Measurements from ENCODE around the gene SBF2.
A peak's percentile ranks its signal among the peaks of the same experiment; 100 is the strongest.

SBF2 gene

DNA sequence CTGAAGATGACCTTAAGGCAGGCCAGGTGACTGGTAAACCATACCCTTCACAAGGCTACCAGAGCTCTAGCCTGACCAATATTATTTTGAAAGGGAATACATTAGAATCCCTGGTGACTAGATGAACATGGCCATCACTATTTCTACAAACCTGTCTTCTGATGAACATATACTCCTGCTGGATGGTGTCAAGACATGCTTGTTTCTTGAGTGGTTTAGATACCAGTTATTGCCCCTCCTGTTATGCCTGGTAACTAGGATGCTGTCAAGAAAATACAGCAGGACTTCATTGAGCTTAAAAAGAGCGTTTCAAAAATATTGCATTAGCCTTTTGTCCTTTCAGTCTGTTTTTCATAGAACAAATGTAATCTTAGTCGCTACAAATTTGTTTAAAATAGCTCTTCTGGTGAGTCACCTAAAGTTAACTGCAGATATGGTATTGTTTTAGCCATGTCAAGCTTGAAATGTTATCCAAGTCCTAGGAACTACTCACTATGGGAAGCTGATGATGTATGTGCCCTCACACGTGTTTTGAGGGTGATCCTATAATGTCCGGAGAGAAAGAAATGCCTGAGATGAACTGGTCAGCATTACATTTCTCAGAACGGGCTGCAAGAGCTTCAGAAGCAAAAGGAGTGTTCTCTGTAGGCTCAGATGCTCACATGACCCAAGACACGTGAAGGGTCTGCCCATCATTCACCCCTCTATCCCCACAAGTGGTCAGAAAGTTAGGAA lies 31.4 kb upstream of the SBF2 start:
- TF ChIP-seq, protein P1, sequence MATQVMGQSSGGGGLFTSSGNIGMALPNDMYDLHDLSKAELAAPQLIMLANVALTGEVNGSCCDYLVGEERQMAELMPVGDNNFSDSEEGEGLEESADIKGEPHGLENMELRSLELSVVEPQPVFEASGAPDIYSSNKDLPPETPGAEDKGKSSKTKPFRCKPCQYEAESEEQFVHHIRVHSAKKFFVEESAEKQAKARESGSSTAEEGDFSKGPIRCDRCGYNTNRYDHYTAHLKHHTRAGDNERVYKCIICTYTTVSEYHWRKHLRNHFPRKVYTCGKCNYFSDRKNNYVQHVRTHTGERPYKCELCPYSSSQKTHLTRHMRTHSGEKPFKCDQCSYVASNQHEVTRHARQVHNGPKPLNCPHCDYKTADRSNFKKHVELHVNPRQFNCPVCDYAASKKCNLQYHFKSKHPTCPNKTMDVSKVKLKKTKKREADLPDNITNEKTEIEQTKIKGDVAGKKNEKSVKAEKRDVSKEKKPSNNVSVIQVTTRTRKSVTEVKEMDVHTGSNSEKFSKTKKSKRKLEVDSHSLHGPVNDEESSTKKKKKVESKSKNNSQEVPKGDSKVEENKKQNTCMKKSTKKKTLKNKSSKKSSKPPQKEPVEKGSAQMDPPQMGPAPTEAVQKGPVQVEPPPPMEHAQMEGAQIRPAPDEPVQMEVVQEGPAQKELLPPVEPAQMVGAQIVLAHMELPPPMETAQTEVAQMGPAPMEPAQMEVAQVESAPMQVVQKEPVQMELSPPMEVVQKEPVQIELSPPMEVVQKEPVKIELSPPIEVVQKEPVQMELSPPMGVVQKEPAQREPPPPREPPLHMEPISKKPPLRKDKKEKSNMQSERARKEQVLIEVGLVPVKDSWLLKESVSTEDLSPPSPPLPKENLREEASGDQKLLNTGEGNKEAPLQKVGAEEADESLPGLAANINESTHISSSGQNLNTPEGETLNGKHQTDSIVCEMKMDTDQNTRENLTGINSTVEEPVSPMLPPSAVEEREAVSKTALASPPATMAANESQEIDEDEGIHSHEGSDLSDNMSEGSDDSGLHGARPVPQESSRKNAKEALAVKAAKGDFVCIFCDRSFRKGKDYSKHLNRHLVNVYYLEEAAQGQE (IDR thresholded peaks at IDR 0.05; ENCODE audit: insufficient read depth in 1 of 2, low read depth in 2 of 2, low read length in 2 of 2), result no peak
- no peak for TF ChIP-seq SIN3A (IDR thresholded peaks at IDR 0.05; ENCODE audit: borderline replicate concordance, insufficient read depth, low read length)
- TF ChIP-seq FOXP2 (optimal IDR thresholded peaks at IDR 0.05; ENCODE audit: borderline replicate concordance, extremely low read depth, extremely low read length, insufficient read depth), result no peak
- TF ChIP-seq TAF1 (IDR thresholded peaks at IDR 0.05; ENCODE audit: borderline replicate concordance, insufficient read depth, low read length), result no peak
- no peak for TF ChIP-seq POLR2AphosphoS5 (IDR thresholded peaks at IDR 0.05; ENCODE audit: low read depth, low read length)

DNA sequence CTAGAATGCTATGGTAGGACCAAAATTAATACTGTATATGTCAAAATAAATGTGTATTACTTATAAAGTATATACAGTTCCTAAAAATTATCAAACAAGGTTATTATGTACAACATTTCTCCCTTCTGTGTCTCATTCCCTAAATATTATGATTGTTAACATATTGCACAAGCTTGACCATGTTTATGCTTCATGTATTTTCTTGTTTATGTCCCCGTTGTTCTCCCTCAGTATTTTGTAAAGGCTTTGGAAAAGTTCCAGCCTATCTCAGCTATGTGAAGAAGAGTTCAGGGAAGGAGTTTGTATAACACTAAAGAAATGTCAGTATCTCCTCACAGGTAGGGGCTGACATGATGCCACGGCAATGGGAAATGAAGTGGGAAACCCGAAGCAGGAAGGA lies 30.5 kb upstream of the SBF2 start:
- no peak for TF ChIP-seq POLR2AphosphoS5 (IDR thresholded peaks at IDR 0.05; ENCODE audit: low read depth, low read length)
- TF ChIP-seq, protein P1 (IDR thresholded peaks at IDR 0.05; ENCODE audit: insufficient read depth in 1 of 2, low read depth in 2 of 2, low read length in 2 of 2), result no peak
- TF ChIP-seq FOXP2 (optimal IDR thresholded peaks at IDR 0.05; ENCODE audit: borderline replicate concordance, extremely low read depth, extremely low read length, insufficient read depth), result no peak
- no peak for TF ChIP-seq SIN3A (IDR thresholded peaks at IDR 0.05; ENCODE audit: borderline replicate concordance, insufficient read depth, low read length)
- TF ChIP-seq TAF1 (IDR thresholded peaks at IDR 0.05; ENCODE audit: borderline replicate concordance, insufficient read depth, low read length), result no peak

DNA sequence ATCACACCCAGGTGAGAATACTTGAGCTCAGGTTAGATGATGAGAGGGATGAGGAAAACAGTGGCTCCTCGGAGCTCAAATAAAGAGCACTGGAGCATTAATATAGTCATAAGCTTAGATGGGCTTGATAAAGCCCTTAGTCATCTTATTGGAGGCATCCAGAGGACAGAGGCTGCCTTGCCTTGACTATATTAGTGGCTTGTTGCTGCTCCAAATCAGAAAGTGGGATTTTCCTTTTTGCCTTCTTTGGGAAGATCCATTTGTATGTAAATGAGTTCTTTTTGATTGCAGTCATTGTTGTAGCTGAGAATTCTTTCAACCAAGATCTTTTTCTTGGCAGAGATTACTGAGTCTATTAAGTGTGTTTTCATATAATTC lies 29.8 kb upstream of the SBF2 start:
- TF ChIP-seq, protein P1 (IDR thresholded peaks at IDR 0.05; ENCODE audit: insufficient read depth in 1 of 2, low read depth in 2 of 2, low read length in 2 of 2), result no peak
- TF ChIP-seq SIN3A (IDR thresholded peaks at IDR 0.05; ENCODE audit: borderline replicate concordance, insufficient read depth, low read length) (no peak), FOXP2 (optimal IDR thresholded peaks at IDR 0.05; ENCODE audit: borderline replicate concordance, extremely low read depth, extremely low read length, insufficient read depth) (no peak), POLR2AphosphoS5 (IDR thresholded peaks at IDR 0.05; ENCODE audit: low read depth, low read length) (no peak), TAF1 (IDR thresholded peaks at IDR 0.05; ENCODE audit: borderline replicate concordance, insufficient read depth, low read length) (no peak)

DNA sequence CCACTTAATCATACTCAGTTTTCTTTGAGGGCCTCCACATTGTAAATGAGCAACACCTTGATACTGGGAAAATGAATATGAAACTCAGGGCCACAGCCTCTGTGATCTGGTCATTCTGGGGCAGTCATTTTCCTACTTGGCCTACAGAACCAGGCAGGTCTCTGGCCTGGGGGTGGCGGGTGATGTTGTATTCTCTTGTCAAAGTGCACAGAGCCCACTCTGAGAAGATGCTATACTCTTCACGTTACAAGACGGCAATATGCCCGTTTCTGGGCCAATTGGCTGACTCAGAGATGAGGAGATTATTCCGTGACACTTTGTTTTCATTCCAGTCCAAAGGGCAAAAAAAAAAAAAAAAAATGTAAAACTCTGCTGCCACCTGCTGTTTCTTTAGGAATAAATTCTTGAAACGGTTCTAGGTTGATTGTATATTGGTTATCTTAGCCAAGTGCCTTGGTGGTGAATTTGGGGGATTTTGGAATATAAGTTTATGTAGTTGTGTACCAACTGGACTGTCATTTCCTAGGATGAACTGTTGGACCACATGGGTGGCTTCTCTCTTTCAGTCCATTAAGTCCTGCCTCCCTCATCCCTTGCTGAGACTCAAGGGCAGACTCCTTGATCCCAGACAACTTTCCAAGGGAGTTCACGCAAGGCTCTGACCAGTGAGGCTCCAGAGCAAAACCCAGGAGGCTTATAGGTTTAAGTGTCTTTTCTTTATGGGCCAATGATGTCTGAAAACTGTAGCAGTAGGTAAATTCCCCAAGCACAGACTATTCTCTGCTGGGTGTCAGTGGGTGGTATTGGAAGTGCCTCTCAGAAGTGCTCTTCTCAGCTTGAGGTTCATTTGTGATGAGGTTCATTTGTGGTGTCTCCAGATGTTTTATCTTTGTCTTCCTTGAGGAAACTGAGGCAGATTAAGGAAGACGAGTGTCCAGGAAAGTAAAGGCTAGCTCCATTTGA lies 29.1 kb upstream of the SBF2 start:
- no peak for TF ChIP-seq POLR2AphosphoS5 (IDR thresholded peaks at IDR 0.05; ENCODE audit: low read depth, low read length)
- TF ChIP-seq TAF1 (IDR thresholded peaks at IDR 0.05; ENCODE audit: borderline replicate concordance, insufficient read depth, low read length), result 0 out of 2 replicates have a peak, but pooled peaks have one; percentile 11

DNA sequence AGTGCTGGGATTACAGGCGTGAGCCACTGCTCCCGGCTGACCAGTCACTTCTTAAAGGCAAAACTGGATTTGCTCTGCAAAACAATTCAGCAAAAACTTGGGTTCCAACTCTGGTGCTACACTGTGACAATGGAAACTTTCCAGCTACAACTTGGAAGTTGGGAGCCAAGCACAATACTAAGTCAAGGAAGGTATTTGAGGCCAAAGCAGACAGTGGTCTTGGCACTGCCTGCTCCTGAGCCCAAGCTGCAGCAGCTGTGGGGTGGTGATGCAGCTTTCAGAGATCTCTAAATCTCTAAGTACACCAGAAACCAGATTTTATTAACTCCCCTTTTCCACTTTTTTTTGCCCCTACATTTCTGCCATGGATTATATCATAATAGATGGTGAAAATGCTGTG lies 28.4 kb upstream of the SBF2 start:
- no peak for TF ChIP-seq TAF1 (IDR thresholded peaks at IDR 0.05; ENCODE audit: borderline replicate concordance, insufficient read depth, low read length)
- no peak for TF ChIP-seq POLR2AphosphoS5 (IDR thresholded peaks at IDR 0.05; ENCODE audit: low read depth, low read length)
- no peak for TF ChIP-seq SIN3A (IDR thresholded peaks at IDR 0.05; ENCODE audit: borderline replicate concordance, insufficient read depth, low read length)
- TF ChIP-seq FOXP2 (optimal IDR thresholded peaks at IDR 0.05; ENCODE audit: borderline replicate concordance, extremely low read depth, extremely low read length, insufficient read depth), result no peak
- TF ChIP-seq, protein P1 (IDR thresholded peaks at IDR 0.05; ENCODE audit: insufficient read depth in 1 of 2, low read depth in 2 of 2, low read length in 2 of 2), result no peak

All from PFSK-1 (cell line).